Measurements from ENCODE around the gene PDSS2.

DNA sequence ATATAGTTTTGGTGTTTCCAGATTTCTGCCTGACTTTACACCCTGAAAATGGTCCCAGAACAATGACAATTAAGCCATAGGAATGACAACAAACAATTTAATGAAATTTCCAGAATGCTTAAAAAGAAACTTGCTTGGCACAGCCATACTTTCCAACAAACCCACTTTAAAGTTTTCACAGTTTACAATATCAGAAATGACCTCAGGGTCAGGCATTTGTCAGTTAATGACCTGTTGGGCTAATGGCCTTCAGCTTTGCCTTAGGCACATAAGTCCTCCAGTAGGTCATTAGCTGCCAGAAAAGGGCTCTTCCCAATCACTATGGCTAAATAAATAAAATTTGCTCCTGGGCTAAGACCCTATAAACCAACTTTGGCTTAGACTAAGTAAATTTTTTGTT, 199.4 kb downstream of the PDSS2 start:
- TF ChIP-seq, protein P1, sequence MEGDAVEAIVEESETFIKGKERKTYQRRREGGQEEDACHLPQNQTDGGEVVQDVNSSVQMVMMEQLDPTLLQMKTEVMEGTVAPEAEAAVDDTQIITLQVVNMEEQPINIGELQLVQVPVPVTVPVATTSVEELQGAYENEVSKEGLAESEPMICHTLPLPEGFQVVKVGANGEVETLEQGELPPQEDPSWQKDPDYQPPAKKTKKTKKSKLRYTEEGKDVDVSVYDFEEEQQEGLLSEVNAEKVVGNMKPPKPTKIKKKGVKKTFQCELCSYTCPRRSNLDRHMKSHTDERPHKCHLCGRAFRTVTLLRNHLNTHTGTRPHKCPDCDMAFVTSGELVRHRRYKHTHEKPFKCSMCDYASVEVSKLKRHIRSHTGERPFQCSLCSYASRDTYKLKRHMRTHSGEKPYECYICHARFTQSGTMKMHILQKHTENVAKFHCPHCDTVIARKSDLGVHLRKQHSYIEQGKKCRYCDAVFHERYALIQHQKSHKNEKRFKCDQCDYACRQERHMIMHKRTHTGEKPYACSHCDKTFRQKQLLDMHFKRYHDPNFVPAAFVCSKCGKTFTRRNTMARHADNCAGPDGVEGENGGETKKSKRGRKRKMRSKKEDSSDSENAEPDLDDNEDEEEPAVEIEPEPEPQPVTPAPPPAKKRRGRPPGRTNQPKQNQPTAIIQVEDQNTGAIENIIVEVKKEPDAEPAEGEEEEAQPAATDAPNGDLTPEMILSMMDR (conservative IDR thresholded peaks at IDR 0.05; ENCODE audit: low read depth, low read length), result no peak
- no peak for TF ChIP-seq EZH2 (IDR thresholded peaks at IDR 0.05; ENCODE audit: borderline replicate concordance, low read depth, low read length, poor library complexity, severe bottlenecking)
